Colonic mucosa (tissue), 4 donors: ENCODE data around the gene GRIK4. TPM values are rescaled to one million over a fixed set of nuclear protein-coding genes. Genes with fewer than 3 reads are reported as not detected.

Experiments used
- DNase-seq: peaks from one replicate; pipeline ENCODE4 v3.0.0-alpha.2; 2020
- H3K27ac ChIP-seq: fragments of 200-600 bp; one replicate; pipeline ENCODE4 v1.8.0; 2021
- H3K27me3 ChIP-seq: fragments of 200-600 bp; one replicate; pipeline ENCODE4 v1.8.0; 2021
- H3K36me3 ChIP-seq: fragments of 200-600 bp; one replicate; pipeline ENCODE4 v1.8.0; 2021
- H3K4me1 ChIP-seq: fragments of 200-600 bp; one replicate; pipeline ENCODE4 v1.8.0; 2021; ENCODE audit warnings: mild to moderate bottlenecking
- H3K4me3 ChIP-seq: fragments of 200-600 bp; one replicate; pipeline ENCODE4 v1.8.0; 2021
- H3K9ac ChIP-seq, 2 donors: one replicate each; pipeline ENCODE4 v1.7.0; 2013; ENCODE audit warnings: control low read depth in 2 of 2, low read depth in 2 of 2, low read length in 2 of 2
- H3K9me3 ChIP-seq: fragments of 200-600 bp; one replicate; pipeline ENCODE4 v1.8.0; 2021
- intact Hi-C: fragments of 100-400 bp; cut with DNase I; formaldehyde crosslinking; loops from one replicate; pipeline ENCODE4 v1.14.1; 2022
- total RNA-seq, 2 donors: library from RNA; stranded (reverse); fragmentation: NEBNext Ultra II Directional in 1 of 2; extraction: Animal tissue kit (Norgen Biotek cat#: 25700) in 1 of 2; gene quantifications; one replicate each; pipeline ENCODE4 v1.2.1, GENCODE V29; 2021
- TF ChIP-seq, protein P1 (sequence below): fragments of 200-600 bp; IDR thresholded peaks from one replicate; pipeline ENCODE4 v1.8.0; 2022; ENCODE audit warnings: antibody characterized with exemption, mild to moderate bottlenecking
- donor health status: healthy.
- donor health status: DM: no; HTN: no; CAD: no.
- donor health status: DM: no; HTN: no; CAD: no.

Gene GRIK4
- total RNA-seq, 2 donors from 2014 or later: 0.10 to 0.21 TPM

DNA sequence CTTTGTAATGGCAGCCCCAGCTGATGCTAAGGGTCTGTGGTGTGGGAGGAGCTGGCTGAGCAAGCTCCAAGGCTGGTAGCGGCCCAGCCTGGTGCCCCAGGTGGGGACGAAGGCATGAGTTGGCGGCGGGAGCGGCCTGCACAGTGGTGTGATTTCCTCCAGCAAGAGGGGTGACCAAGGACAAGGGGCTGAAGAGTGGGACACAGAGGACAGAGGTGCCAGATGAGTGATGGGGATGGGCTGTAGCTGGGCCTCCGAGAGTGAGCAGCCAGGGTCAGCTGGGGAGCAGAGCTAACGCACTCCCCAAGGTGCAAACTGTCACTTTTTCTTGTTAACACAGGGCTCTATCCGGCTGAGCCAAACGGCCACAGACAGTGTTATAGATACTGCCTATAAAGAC, 283.2 kb downstream of the GRIK4 start:
- Histone ChIP-seq H3K4me1 (no peaks in the 10 kb centered on the region), H3K9me3 (no peaks in the 10 kb centered on the region), H3K27ac (no peak overlapping the region), H3K4me3 (no peak overlapping the region), H3K36me3 (no peaks in the 10 kb centered on the region), H3K27me3 (no peaks in the 10 kb centered on the region), H3K9ac (no peak overlapping the region)
- DNase-seq: no peak
- TF ChIP-seq, protein P1, sequence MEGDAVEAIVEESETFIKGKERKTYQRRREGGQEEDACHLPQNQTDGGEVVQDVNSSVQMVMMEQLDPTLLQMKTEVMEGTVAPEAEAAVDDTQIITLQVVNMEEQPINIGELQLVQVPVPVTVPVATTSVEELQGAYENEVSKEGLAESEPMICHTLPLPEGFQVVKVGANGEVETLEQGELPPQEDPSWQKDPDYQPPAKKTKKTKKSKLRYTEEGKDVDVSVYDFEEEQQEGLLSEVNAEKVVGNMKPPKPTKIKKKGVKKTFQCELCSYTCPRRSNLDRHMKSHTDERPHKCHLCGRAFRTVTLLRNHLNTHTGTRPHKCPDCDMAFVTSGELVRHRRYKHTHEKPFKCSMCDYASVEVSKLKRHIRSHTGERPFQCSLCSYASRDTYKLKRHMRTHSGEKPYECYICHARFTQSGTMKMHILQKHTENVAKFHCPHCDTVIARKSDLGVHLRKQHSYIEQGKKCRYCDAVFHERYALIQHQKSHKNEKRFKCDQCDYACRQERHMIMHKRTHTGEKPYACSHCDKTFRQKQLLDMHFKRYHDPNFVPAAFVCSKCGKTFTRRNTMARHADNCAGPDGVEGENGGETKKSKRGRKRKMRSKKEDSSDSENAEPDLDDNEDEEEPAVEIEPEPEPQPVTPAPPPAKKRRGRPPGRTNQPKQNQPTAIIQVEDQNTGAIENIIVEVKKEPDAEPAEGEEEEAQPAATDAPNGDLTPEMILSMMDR: no peak
- intact Hi-C loops: no loop called here

DNA sequence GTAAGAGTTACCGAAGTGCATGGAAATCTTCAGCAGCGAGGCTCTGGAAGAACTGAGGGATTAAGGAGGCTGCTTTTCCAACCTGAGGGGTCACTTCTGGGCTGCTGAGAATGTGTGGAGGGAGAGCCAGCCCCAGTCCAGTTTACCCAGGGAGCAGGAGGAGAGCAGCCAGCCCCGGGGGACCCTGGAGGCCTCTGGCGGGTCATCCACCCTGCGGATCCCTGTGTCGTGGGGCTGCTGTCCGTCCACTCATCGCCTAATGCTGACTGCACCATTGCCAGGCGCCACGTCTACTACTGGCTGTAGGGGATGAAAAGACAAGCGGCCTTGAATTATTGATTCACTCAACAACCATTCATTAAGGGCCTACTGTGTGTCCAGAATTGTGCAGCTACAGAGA, 283.6 kb downstream of the GRIK4 start:
- Histone ChIP-seq H3K4me1 (no peaks in the 10 kb centered on the region), H3K27me3 (no peaks in the 10 kb centered on the region), H3K27ac (no peak overlapping the region), H3K36me3 (no peaks in the 10 kb centered on the region), H3K4me3 (no peak overlapping the region), H3K9ac (no peak overlapping the region), H3K9me3 (no peaks in the 10 kb centered on the region)
- TF ChIP-seq, protein P1: no peak
- DNase-seq: no peak
- intact Hi-C loops: no loop called here

GRCh38 chr11:120797143-120797542, 285.6 kb downstream of the GRIK4 start:
- Histone ChIP-seq H3K9ac (no peak overlapping the region), H3K27ac (no peak overlapping the region), H3K4me1 (no peaks in the 10 kb centered on the region), H3K27me3 (no peaks in the 10 kb centered on the region), H3K36me3 (no peaks in the 10 kb centered on the region), H3K4me3 (no peak overlapping the region), H3K9me3 (no peaks in the 10 kb centered on the region)
- intact Hi-C loops: no loop called here
- DNase-seq: no peak
- TF ChIP-seq, protein P1: no peak

DNA sequence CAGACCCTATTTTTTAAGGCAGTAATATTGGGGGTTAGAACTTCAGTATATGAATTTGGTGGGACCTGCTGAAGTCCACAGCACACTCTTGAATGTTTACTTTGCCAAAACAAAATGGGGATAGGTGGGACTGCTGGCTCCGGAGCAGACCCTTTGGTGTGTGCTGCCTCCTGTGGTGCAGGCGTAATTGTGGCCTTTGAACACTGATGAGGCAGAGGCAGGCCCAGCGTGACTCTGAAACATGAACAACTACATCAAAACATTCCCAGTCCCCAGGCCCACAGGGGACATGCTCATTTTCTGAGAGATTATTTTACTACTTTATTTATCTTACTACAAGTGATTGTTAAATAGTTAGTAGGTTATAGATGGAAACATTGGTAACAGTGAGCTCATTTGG, 287.3 kb downstream of the GRIK4 start:
- H3K4me1 ChIP-seq: no peaks in the 10 kb centered on the region
- TF ChIP-seq, protein P1: no peak
- no peaks in the 10 kb centered on the region for H3K9me3 ChIP-seq
- no peak overlapping the region for H3K4me3 ChIP-seq
- no peaks in the 10 kb centered on the region for H3K27me3 ChIP-seq
- H3K9ac ChIP-seq: no peak overlapping the region
- no peak overlapping the region for H3K27ac ChIP-seq
- intact Hi-C loops: no loop called here
- H3K36me3 ChIP-seq: no peaks in the 10 kb centered on the region
- no peak for DNase-seq

GRCh38 chr11:120800206-120800605, 288.7 kb downstream of the GRIK4 start:
- TF ChIP-seq, protein P1: no peak
- DNase-seq: no peak
- intact Hi-C loops: loop anchor here (10.0 kb wide), 2 partner anchors 115 to 285 kb away; partner anchors contain the start of gene GRIK4
- Histone ChIP-seq H3K9me3 (no peaks in the 10 kb centered on the region), H3K27me3 (no peaks in the 10 kb centered on the region), H3K27ac (no peak overlapping the region), H3K4me3 (no peak overlapping the region), H3K9ac (no peak overlapping the region), H3K36me3 (no peaks in the 10 kb centered on the region), H3K4me1 (no peaks in the 10 kb centered on the region)
